WTC11 (cell line): ENCODE data around the gene SIRT3. TPM values are rescaled to one million over a fixed set of nuclear protein-coding genes. Genes with fewer than 3 reads are reported as not detected.
A peak's percentile ranks its signal among the peaks of the same experiment; 100 is the strongest.

ENCODE experiments used
- ATAC-seq: fragments of 200-7000 bp; cut with Tn5 transposase; 2 replicates; pipeline ENCODE4 v1.10.0; 2021; ENCODE audit warnings: mild to moderate bottlenecking, moderate library complexity
- CTCF ChIA-PET: fragments of 300-600 bp; sonication (Branson Sonifier 250); formaldehyde crosslinking; loops from one replicate; lab custom pipeline; 2021; ENCODE audit warnings: antibody characterized with exemption; lab: Charles Lee
- POLR2A ChIA-PET: fragments of 350-600 bp; sonication (Branson Sonifier 250); formaldehyde crosslinking; loops from one replicate; lab custom pipeline; 2021; ENCODE audit warnings: antibody characterized with exemption; lab: Charles Lee
- DNase-seq: peaks from one replicate; pipeline ENCODE4 v3.0.0; 2021; ENCODE audit warnings: low spot score
- H3K27ac Mint-ChIP-seq: 2 replicates; pipeline ENCODE4 v1.8.0; 2021; ENCODE audit warnings: mixed read lengths
- H3K27me3 Mint-ChIP-seq: 2 replicates; pipeline ENCODE4 v1.8.0; 2021; ENCODE audit warnings: low read depth, mild to moderate bottlenecking, moderate library complexity, mixed read lengths
- H3K36me3 Mint-ChIP-seq: 2 replicates; pipeline ENCODE4 v1.8.0; 2021; ENCODE audit warnings: mixed read lengths
- H3K4me1 Mint-ChIP-seq: 2 replicates; pipeline ENCODE4 v1.8.0; 2022; ENCODE audit warnings: mixed read lengths
- H3K4me3 Mint-ChIP-seq: 2 replicates; pipeline ENCODE4 v1.8.0; 2021; ENCODE audit warnings: mild to moderate bottlenecking, moderate library complexity, mixed read lengths
- H3K9me3 Mint-ChIP-seq: 2 replicates; pipeline ENCODE4 v1.8.0; 2021; ENCODE audit warnings: mixed read lengths
- AFF4 ChIP-seq: sonication (generic); formaldehyde crosslinking; IDR thresholded peaks from 2 replicates; pipeline ENCODE4 v1.8.1; 2023; ENCODE audit warnings: mild to moderate bottlenecking, missing genetic modification reagents, borderline replicate concordance
- EMX1 ChIP-seq: fragments of 250-450 bp; sonication (Bioruptor Pico); IDR thresholded peaks from 2 replicates; pipeline ENCODE4 v1.8.0; 2021; ENCODE audit warnings: mild to moderate bottlenecking
- FOXK1 ChIP-seq: sonication (generic); formaldehyde crosslinking; IDR thresholded peaks from 2 replicates; pipeline ENCODE4 v1.8.0; 2022; ENCODE audit warnings: mild to moderate bottlenecking, moderate library complexity, missing genetic modification reagents
- GRHL2 ChIP-seq: fragments of 250-450 bp; sonication (Bioruptor Pico); IDR thresholded peaks from 2 replicates; pipeline ENCODE4 v1.8.0; 2022; ENCODE audit warnings: mild to moderate bottlenecking, moderate library complexity; ENCODE audit not compliant: insufficient replicate concordance, severe bottlenecking
- HMGXB4 ChIP-seq: sonication (generic); formaldehyde crosslinking; IDR thresholded peaks from 2 replicates; pipeline ENCODE4 v1.8.1; 2023; ENCODE audit warnings: mild to moderate bottlenecking, moderate library complexity, missing genetic modification reagents
- IRF2 ChIP-seq: sonication (generic); formaldehyde crosslinking; IDR thresholded peaks from 2 replicates; pipeline ENCODE4 v1.8.0; 2022; ENCODE audit warnings: low read depth, missing genetic modification reagents, borderline replicate concordance
- MAX ChIP-seq: sonication (generic); formaldehyde crosslinking; IDR thresholded peaks from 2 replicates; pipeline ENCODE4 v1.8.0; 2022; ENCODE audit warnings: mild to moderate bottlenecking, missing genetic modification reagents
- MLX ChIP-seq: sonication (generic); formaldehyde crosslinking; IDR thresholded peaks from 2 replicates; pipeline ENCODE4 v1.8.1; 2023; ENCODE audit warnings: mild to moderate bottlenecking, missing genetic modification reagents, moderate library complexity
- RELA ChIP-seq: sonication (generic); formaldehyde crosslinking; IDR thresholded peaks from 2 replicates; pipeline ENCODE4 v1.8.1; 2022; ENCODE audit warnings: missing genetic modification reagents, mild to moderate bottlenecking, borderline replicate concordance
- RORB ChIP-seq: fragments of 250-450 bp; sonication (Bioruptor Pico); IDR thresholded peaks from 2 replicates; pipeline ENCODE4 v1.9.0; 2021; ENCODE audit warnings: mild to moderate bottlenecking
- SP1 ChIP-seq: sonication (generic); formaldehyde crosslinking; conservative IDR thresholded peaks from 2 replicates; pipeline ENCODE4 v1.8.1; 2022; ENCODE audit warnings: missing genetic modification reagents
- STAT6 ChIP-seq: sonication (generic); formaldehyde crosslinking; conservative IDR thresholded peaks from 2 replicates; pipeline ENCODE4 v1.8.1; 2023; ENCODE audit warnings: mild to moderate bottlenecking, low read depth, missing genetic modification reagents, moderate library complexity
- TCF7 ChIP-seq: sonication (generic); formaldehyde crosslinking; IDR thresholded peaks from 2 replicates; pipeline ENCODE4 v1.8.0; 2022; ENCODE audit warnings: mild to moderate bottlenecking, low read depth, missing genetic modification reagents, moderate library complexity
- ZNF121 ChIP-seq: sonication (generic); formaldehyde crosslinking; IDR thresholded peaks from 2 replicates; pipeline ENCODE4 v1.8.0; 2023; ENCODE audit warnings: missing genetic modification reagents
- ZNF263 ChIP-seq: sonication (generic); formaldehyde crosslinking; IDR thresholded peaks from 2 replicates; pipeline ENCODE4 v1.8.1; 2022; ENCODE audit warnings: low read depth, mild to moderate bottlenecking, moderate library complexity, missing genetic modification reagents
- ZNF671 ChIP-seq: fragments of 250-450 bp; sonication (Bioruptor Pico); IDR thresholded peaks from 2 replicates; pipeline ENCODE4 v1.8.0; 2021; ENCODE audit warnings: mild to moderate bottlenecking
- total RNA-seq: library from RNA; stranded (reverse); gene quantifications from 3 replicates; pipeline ENCODE4 v1.2.3, GENCODE V29; 2021

SIRT3 gene
- total RNA-seq, 1 experiment from 2014 or later = 21.0 TPM

- TF ChIP-seq AFF4 (no peak), EMX1 (CRISPR knock-in tag) (no peak), RORB (CRISPR knock-in tag) (no peak), HMGXB4 (CRISPR knock-in tag) (no peak), GRHL2 (no peak), ZNF671 (no peak), MAX (no peak)
These were observed 48.2 kb upstream of the SIRT3 start (continued) for GRCh38 chr11:284105-285020.

GRCh38 chr11:283405-284104 is 47.4 kb upstream of the SIRT3 start:
- Mint-ChIP-seq H3K4me1 (peaks cover 40% of the 10 kb centered on the region), H3K9me3 (no peaks in the 10 kb centered on the region), H3K36me3 (no peaks in the 10 kb centered on the region), H3K4me3 (no peak overlapping the region), H3K27me3 (peaks cover 56% of the 10 kb centered on the region), H3K27ac (peak overlapping the region; percentile 50; the same call in 1 of the 2 replicates)
- ChIA-PET POLR2A (interaction anchor here (1.0 to 1.2 kb wide), 3 partner anchors 12 to 17 kb away, joined by 3 to 4 read pairs (median 3); no protein-coding TSS in a partner anchor), CTCF (interaction anchor here (0.5 to 5.8 kb wide), 4 partner anchors 22 to 708 kb away, joined by 3 to 53 read pairs (median 6); no protein-coding TSS in a partner anchor)
- ATAC-seq (no peak), DNase-seq (no peak)
- no peak for TF ChIP-seq RELA (CRISPR knock-in tag)
- TF ChIP-seq IRF2 (CRISPR knock-in tag) = no peak
- no peak for TF ChIP-seq HMGXB4 (CRISPR knock-in tag)
- TF ChIP-seq MAX = no peak

- H3K4me3 Mint-ChIP-seq = no peak overlapping the region
- TF ChIP-seq TCF7 (CRISPR knock-in tag) (no peak), FOXK1 (CRISPR knock-in tag) (no peak), STAT6 (CRISPR knock-in tag) (no peak), SP1 (CRISPR knock-in tag) (no peak), ZNF121 (CRISPR knock-in tag) (no peak), MLX (CRISPR knock-in tag) (no peak), ZNF263 (CRISPR knock-in tag) (no peak)
These were observed 46.7 kb upstream of the SIRT3 start for GRCh38 chr11:282630-283360.

More at GRCh38 chr11:282630-283360, 46.7 kb upstream of the SIRT3 start:
- H3K27me3 Mint-ChIP-seq = peaks cover 57% of the 10 kb centered on the region
- ChIA-PET CTCF (interaction anchor here (0.5 to 5.8 kb wide), 5 partner anchors 14 to 708 kb away, joined by 3 to 53 read pairs (median 4); partner anchors contain the start of gene IFITM2), POLR2A (interaction anchor here (1.2 kb wide), 2 partner anchors 11 to 16 kb away, joined by 3 to 4 read pairs; no protein-coding TSS in a partner anchor)
- H3K4me1 Mint-ChIP-seq = peaks cover 38% of the 10 kb centered on the region
- no peaks in the 10 kb centered on the region for H3K36me3 Mint-ChIP-seq
- no peak for DNase-seq
- no peaks in the 10 kb centered on the region for H3K9me3 Mint-ChIP-seq
- peak overlapping the region; percentile 11; the same call in 1 of the 2 replicates for H3K27ac Mint-ChIP-seq
- ATAC-seq = no peak
